Activated CD4-positive, alpha-beta T cell treated with anti-CD3 and anti-CD28 coated beads for 36 hours (primary cell): ENCODE data around the gene CPLX4. TPM values are rescaled to one million over a fixed set of nuclear protein-coding genes. Genes with fewer than 3 reads are reported as not detected.

Experiments
- ATAC-seq: fragments of 200-7000 bp; cut with Tn5 transposase; one replicate; pipeline ENCODE4 v1.10.0; 2021; ENCODE audit warnings: mild to moderate bottlenecking, moderate library complexity
- CTCF ChIA-PET: fragments of 350-600 bp; sonication (Branson Sonifier 250); formaldehyde crosslinking; loops from one replicate; lab custom pipeline; 2021; ENCODE audit warnings: antibody characterized with exemption; lab: Charles Lee
- POLR2A ChIA-PET: fragments of 350-600 bp; sonication (Branson Sonifier 250); formaldehyde crosslinking; loops from one replicate; lab custom pipeline; 2021; ENCODE audit warnings: antibody characterized with exemption, inconsistent platforms; lab: Charles Lee
- DNase-seq: peaks from one replicate; pipeline ENCODE4 v3.0.0-alpha.2; 2020
- H3K27ac Mint-ChIP-seq: one replicate; pipeline ENCODE4 v1.8.0; 2021; ENCODE audit warnings: mixed read lengths
- H3K27me3 Mint-ChIP-seq: one replicate; pipeline ENCODE4 v1.8.0; 2021; ENCODE audit warnings: mixed read lengths
- H3K36me3 Mint-ChIP-seq: one replicate; pipeline ENCODE4 v1.8.0; 2021; ENCODE audit warnings: low read depth, mixed read lengths
- H3K4me1 Mint-ChIP-seq: one replicate; pipeline ENCODE4 v1.8.0; 2021; ENCODE audit warnings: mixed read lengths
- H3K4me3 Mint-ChIP-seq: one replicate; pipeline ENCODE4 v1.8.0; 2021; ENCODE audit warnings: mild to moderate bottlenecking, moderate library complexity, mixed read lengths
- H3K9me3 Mint-ChIP-seq: one replicate; pipeline ENCODE4 v1.8.0; 2021; ENCODE audit warnings: low read depth, mixed read lengths
- intact Hi-C, 2 experiments: fragments of 100-400 bp; cut with DNase I in 1 of 2; cut with micrococcal nuclease in 1 of 2; formaldehyde crosslinking; loops; one replicate each; pipeline versions ENCODE4 v1.14.2 to v1.15.1; 2022 to 2024; cut with DNase I, micrococcal nuclease
- total RNA-seq, 2 experiments: library from RNA; stranded (reverse); gene quantifications; one replicate each; pipeline ENCODE4 v1.2.3, GENCODE V29; 2021

CPLX4 gene
- total RNA-seq, 2 experiments from 2014 or later: not detected

DNA sequence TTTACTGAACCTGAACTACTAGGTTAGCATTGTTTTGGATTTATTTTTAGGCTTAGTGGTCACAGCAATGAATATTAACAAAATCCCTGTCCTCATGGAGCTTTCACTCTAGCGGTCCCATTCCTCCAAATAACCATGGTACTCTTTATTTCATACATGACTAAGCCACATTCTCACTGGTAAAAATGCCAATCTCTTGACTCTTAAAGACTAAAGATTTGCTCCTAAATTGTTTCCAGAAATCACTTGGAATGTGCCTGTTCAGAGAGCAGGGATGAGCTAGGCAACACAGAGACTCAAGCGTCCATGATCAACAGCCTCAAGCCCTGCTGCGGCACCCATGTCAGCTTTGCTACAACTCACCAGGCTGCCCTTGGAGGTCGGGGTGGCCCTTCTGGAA lies 27.1 kb upstream of the CPLX4 start:
- ChIA-PET CTCF (interaction anchor here (0.7 kb wide), 1 partner anchor 20 kb away, joined by 3 read pairs; no protein-coding TSS in a partner anchor), POLR2A (no interaction called here)
- Mint-ChIP-seq H3K4me1 (peaks cover 34% of the 10 kb centered on the region), H3K36me3 (peaks cover 87% of the 10 kb centered on the region), H3K9me3 (peaks cover 13% of the 10 kb centered on the region), H3K27me3 (no peaks in the 10 kb centered on the region), H3K4me3 (no peak overlapping the region), H3K27ac (no peak overlapping the region)
- DNase-seq: no peak
- intact Hi-C loops: no loop called here
- no peak for ATAC-seq

GRCh38 chr18:59344996-59345395 lies 26.5 kb upstream of the CPLX4 start:
- peaks cover 91% of the 10 kb centered on the region for H3K36me3 Mint-ChIP-seq
- DNase-seq (no peak), ATAC-seq (no peak)
- intact Hi-C loops: loop anchor here in 1 of 2 experiments (1.0 kb wide), 1 partner anchor 7 kb away; no protein-coding TSS in a partner anchor
- H3K9me3 Mint-ChIP-seq: peaks cover 13% of the 10 kb centered on the region
- ChIA-PET CTCF (no interaction called here), POLR2A (no interaction called here)
- H3K4me1 Mint-ChIP-seq: peaks cover 39% of the 10 kb centered on the region
- H3K4me3 Mint-ChIP-seq: no peak overlapping the region
- H3K27ac Mint-ChIP-seq: no peak overlapping the region
- H3K27me3 Mint-ChIP-seq: no peaks in the 10 kb centered on the region

GRCh38 chr18:59343926-59344325 lies 25.5 kb upstream of the CPLX4 start:
- intact Hi-C loops: loop anchor here in 1 of 2 experiments (1.0 kb wide), 1 partner anchor 8 kb away; no protein-coding TSS in a partner anchor
- ATAC-seq (no peak), DNase-seq (no peak)
- peaks cover 13% of the 10 kb centered on the region for H3K9me3 Mint-ChIP-seq
- CTCF ChIA-PET: interaction anchor here (1.4 kb wide), 1 partner anchor 11 kb away, joined by 4 read pairs; no protein-coding TSS in a partner anchor
- peaks cover 90% of the 10 kb centered on the region for H3K36me3 Mint-ChIP-seq
- no peak overlapping the region for H3K4me3 Mint-ChIP-seq
- H3K27ac Mint-ChIP-seq: no peak overlapping the region
- no peaks in the 10 kb centered on the region for H3K27me3 Mint-ChIP-seq
- POLR2A ChIA-PET: no interaction called here
- H3K4me1 Mint-ChIP-seq: peaks cover 39% of the 10 kb centered on the region

GRCh38 chr18:59340817-59341216 lies 22.4 kb upstream of the CPLX4 start:
- no peak overlapping the region for H3K4me3 Mint-ChIP-seq
- H3K9me3 Mint-ChIP-seq: peaks cover 13% of the 10 kb centered on the region
- POLR2A ChIA-PET: no interaction called here
- ATAC-seq (peak; percentile 95), DNase-seq (no peak)
- peaks cover 39% of the 10 kb centered on the region for H3K4me1 Mint-ChIP-seq
- CTCF ChIA-PET: no interaction called here
- H3K27ac Mint-ChIP-seq: peak overlapping the region; percentile 65
- intact Hi-C loops: loop anchor here (1.0 to 2.0 kb wide), 2 partner anchors 18 kb away; partner anchors contain the start of gene LMAN1 (in 2 of the 2)
- H3K36me3 Mint-ChIP-seq: peaks cover 90% of the 10 kb centered on the region
- no peaks in the 10 kb centered on the region for H3K27me3 Mint-ChIP-seq

- intact Hi-C loops: loop anchor here in 1 of 2 experiments (2.0 kb wide), 1 partner anchor 18 kb away; the partner anchor contains the start of gene LMAN1
- peaks cover 90% of the 10 kb centered on the region for H3K36me3 Mint-ChIP-seq
- H3K27ac Mint-ChIP-seq: no peak overlapping the region
- peaks cover 39% of the 10 kb centered on the region for H3K4me1 Mint-ChIP-seq
- ATAC-seq: no peak
- peaks cover 13% of the 10 kb centered on the region for H3K9me3 Mint-ChIP-seq
- CTCF ChIA-PET: interaction anchor here (0.7 kb wide), 1 partner anchor 1216 kb away, joined by 4 read pairs; no protein-coding TSS in a partner anchor
- H3K27me3 Mint-ChIP-seq: no peaks in the 10 kb centered on the region
- POLR2A ChIA-PET: no interaction called here
- DNase-seq: no peak
- no peak overlapping the region for H3K4me3 Mint-ChIP-seq
Measured at GRCh38 chr18:59340312-59340711, 21.9 kb upstream of the CPLX4 start.

GRCh38 chr18:59332986-59333385 lies 14.5 kb upstream of the CPLX4 start:
- ChIA-PET POLR2A (no interaction called here), CTCF (no interaction called here)
- Mint-ChIP-seq H3K36me3 (peaks cover 56% of the 10 kb centered on the region), H3K4me3 (no peak overlapping the region), H3K9me3 (no peaks in the 10 kb centered on the region), H3K27me3 (no peaks in the 10 kb centered on the region), H3K4me1 (no peaks in the 10 kb centered on the region), H3K27ac (no peak overlapping the region)
- intact Hi-C loops: no loop called here
- no peak for ATAC-seq
- no peak for DNase-seq

DNA sequence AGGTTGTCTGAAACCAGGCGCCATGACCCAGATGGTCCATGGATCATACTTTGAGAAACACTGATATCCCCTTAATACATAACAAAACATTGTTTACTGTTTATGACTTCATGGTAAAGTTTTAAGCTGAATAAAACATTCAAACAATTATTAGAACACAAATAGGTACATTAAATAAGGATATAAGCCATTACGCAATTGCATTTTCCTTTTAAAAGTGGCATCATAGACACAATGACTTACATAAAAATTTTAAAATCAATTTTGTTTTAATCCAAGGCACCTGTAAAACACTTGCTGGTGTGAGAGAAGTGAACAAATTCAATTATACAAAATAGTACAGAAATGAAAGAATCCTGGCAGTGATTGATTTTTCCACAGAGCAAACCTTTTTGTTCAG lies 10.2 kb upstream of the CPLX4 start:
- CTCF ChIA-PET: interaction anchor here (0.6 to 0.7 kb wide), 3 partner anchors 130 to 696 kb away, joined by 3 read pairs; no protein-coding TSS in a partner anchor
- peaks cover 45% of the 10 kb centered on the region for H3K36me3 Mint-ChIP-seq

DNA sequence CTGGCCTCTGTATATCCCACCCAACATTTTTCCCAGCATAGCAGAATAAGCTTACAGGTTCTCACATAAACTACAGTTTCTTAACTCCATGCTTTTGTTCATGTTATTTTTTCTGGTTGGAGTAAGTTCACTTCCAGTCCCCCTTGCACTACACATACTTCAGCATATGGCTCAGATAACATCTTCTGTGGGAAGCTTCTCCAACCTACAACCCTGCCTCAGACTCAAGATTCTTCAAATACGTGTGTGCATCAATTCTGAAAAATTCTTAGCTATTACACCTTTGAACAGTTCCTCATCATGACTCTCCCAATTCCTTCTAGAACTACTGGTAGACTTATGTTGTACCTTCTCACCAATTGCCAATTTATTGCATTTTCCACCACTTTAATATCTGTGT lies 7.5 kb upstream of the CPLX4 start:
- POLR2A ChIA-PET: no interaction called here
- intact Hi-C loops: no loop called here
- Mint-ChIP-seq H3K27me3 (no peaks in the 10 kb centered on the region), H3K4me3 (no peak overlapping the region), H3K36me3 (peaks cover 34% of the 10 kb centered on the region), H3K4me1 (no peaks in the 10 kb centered on the region), H3K27ac (no peak overlapping the region), H3K9me3 (no peaks in the 10 kb centered on the region)
- DNase-seq (no peak), ATAC-seq (no peak)
- CTCF ChIA-PET: interaction anchor here (0.6 to 1.0 kb wide), 6 partner anchors 14 to 77 kb away, joined by 3 to 4 read pairs (median 3); no protein-coding TSS in a partner anchor

More for the DNA sequence above, 10.2 kb upstream of the CPLX4 start:
- intact Hi-C loops: no loop called here
- ATAC-seq (no peak), DNase-seq (no peak)
- POLR2A ChIA-PET: no interaction called here
- H3K4me3 Mint-ChIP-seq: no peak overlapping the region
- H3K9me3 Mint-ChIP-seq: no peaks in the 10 kb centered on the region
- H3K4me1 Mint-ChIP-seq: no peaks in the 10 kb centered on the region
- H3K27me3 Mint-ChIP-seq: no peaks in the 10 kb centered on the region
- H3K27ac Mint-ChIP-seq: no peak overlapping the region

DNA sequence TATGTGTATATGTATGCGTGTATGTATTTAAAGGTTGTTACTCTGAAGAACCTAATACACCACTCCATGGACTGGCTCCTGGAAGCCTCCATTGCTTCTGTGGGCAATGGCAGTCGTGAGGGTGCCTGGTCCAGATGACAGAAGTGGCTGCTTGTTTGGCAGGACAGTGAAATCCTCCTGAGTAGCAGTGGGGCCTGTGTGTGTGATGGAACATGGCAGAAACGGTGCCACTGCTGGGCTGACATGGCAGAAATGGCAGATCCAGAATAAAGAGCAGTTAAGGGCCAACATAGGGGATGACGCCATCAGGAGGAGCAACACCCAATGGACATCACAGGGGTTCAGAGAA lies 6.1 kb upstream of the CPLX4 start:
- intact Hi-C loops: no loop called here
- no peak for DNase-seq
- Mint-ChIP-seq H3K4me1 (no peaks in the 10 kb centered on the region), H3K9me3 (no peaks in the 10 kb centered on the region), H3K27me3 (no peaks in the 10 kb centered on the region), H3K36me3 (peaks cover 33% of the 10 kb centered on the region), H3K27ac (no peak overlapping the region), H3K4me3 (no peak overlapping the region)
- ATAC-seq: peak; percentile 23
- POLR2A ChIA-PET: no interaction called here
- CTCF ChIA-PET: no interaction called here

DNA sequence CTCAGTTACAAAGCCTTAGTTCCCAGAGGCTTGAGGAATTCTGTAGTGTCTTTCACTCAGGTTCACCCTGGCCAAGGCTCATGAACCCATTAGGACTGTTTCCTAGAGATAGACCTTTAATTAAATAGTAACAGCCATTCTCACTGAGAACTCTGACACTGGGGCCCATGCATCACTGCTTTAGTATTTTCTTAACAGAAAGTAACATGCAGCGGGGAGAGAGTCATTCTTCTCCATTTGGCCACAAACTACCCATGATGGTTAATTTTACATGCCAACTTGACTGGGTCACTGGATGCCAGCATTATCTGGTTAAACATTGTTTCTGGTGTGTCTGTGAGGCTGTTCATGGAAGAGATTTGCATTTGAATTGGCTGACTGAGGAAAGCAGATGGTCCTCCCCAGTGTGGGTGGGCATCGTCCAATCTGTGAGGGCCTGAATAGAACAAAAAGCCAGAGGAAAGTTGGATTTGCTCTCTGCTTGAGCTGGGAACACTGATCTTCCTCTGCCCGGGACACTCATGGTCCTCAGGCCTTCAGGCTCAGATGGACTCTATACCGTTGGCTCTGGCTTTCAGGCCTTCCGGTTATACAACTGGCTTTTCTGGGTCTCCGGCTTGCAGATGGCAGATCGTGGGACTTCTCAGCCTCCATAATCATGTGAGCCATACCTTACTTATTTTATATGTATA lies 5.6 kb upstream of the CPLX4 start:
- Mint-ChIP-seq H3K36me3 (peaks cover 29% of the 10 kb centered on the region), H3K4me1 (no peaks in the 10 kb centered on the region), H3K9me3 (no peaks in the 10 kb centered on the region), H3K27ac (no peak overlapping the region), H3K27me3 (peaks cover 2% of the 10 kb centered on the region), H3K4me3 (no peak overlapping the region)
- intact Hi-C loops: no loop called here
- ChIA-PET CTCF (no interaction called here), POLR2A (no interaction called here)
- ATAC-seq (no peak), DNase-seq (no peak)

DNA sequence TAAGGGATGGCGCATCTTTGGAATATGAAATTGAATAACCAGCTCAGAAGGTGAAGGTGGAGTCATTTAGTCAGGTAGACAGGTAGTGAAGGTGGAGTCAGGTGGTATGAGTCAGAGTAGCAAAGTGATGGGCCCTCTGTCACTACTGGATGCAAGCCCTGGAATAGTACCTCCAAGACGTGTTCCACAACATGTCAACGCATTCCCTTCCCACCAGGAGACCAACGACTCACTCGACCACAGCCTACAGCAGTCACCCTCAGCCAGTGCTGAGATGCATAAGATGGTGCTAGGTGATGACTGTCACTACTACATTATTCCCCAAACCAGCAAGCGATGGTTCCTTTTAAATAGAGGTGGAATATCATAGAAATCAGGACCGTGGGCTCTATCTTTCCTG lies 6.8 kb downstream of the CPLX4 start:
- no peak overlapping the region for H3K4me3 Mint-ChIP-seq
- intact Hi-C loops: no loop called here
- DNase-seq: no peak
- no peaks in the 10 kb centered on the region for H3K9me3 Mint-ChIP-seq
- ChIA-PET CTCF (interaction anchor here (1.4 to 5.7 kb wide), 3 partner anchors 9 to 91 kb away, joined by 3 to 130 read pairs (median 8); no protein-coding TSS in a partner anchor), POLR2A (no interaction called here)
- no peaks in the 10 kb centered on the region for H3K36me3 Mint-ChIP-seq
- no peak for ATAC-seq
- no peaks in the 10 kb centered on the region for H3K4me1 Mint-ChIP-seq
- peaks cover 33% of the 10 kb centered on the region for H3K27me3 Mint-ChIP-seq
- H3K27ac Mint-ChIP-seq: no peak overlapping the region

DNA sequence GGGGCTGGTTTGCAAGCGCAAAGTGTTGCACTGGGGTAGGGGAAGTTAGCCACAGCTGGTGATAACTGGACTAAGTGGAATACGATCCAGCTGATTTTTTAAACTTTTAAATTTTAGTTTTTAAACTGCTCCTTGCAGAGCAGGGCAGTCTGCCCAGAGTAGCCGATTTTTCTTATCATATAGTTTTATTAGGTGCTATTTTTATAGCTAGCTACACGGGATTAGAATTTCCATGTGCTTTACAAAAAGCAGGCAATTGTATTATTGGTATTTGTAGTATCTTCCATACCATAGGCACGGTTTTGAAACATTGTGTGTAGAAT lies 9.6 kb downstream of the CPLX4 start:
- intact Hi-C loops: loop anchor here (1.0 to 5.0 kb wide), 5 partner anchors 50 to 513 kb away; partner anchors contain the start of gene LMAN1 (in 1 of the 2)
- CTCF ChIA-PET: interaction anchor here (0.6 to 5.7 kb wide), 14 partner anchors 9 to 1287 kb away, joined by 3 to 130 read pairs (median 5); partner anchors contain the start of gene CPLX4
- POLR2A ChIA-PET: no interaction called here
- Mint-ChIP-seq H3K27ac (no peak overlapping the region), H3K36me3 (no peaks in the 10 kb centered on the region), H3K4me1 (no peaks in the 10 kb centered on the region), H3K27me3 (peaks cover 42% of the 10 kb centered on the region), H3K9me3 (no peaks in the 10 kb centered on the region), H3K4me3 (peak overlapping the region; percentile 20)
- DNase-seq (no peak), ATAC-seq (no peak)
